WTC11 (cell line): Measurements from ENCODE around the gene LYRM2. TPM values are rescaled to one million over a fixed set of nuclear protein-coding genes. Genes with fewer than 3 reads are reported as not detected.

Source experiments
- ATAC-seq: fragments of 200-7000 bp; cut with Tn5 transposase; 2 replicates; pipeline ENCODE4 v1.10.0; 2021; ENCODE audit warnings: mild to moderate bottlenecking, moderate library complexity
- CTCF ChIA-PET: fragments of 300-600 bp; sonication (Branson Sonifier 250); formaldehyde crosslinking; loops from one replicate; lab custom pipeline; 2021; ENCODE audit warnings: antibody characterized with exemption; lab: Charles Lee
- POLR2A ChIA-PET: fragments of 350-600 bp; sonication (Branson Sonifier 250); formaldehyde crosslinking; loops from one replicate; lab custom pipeline; 2021; ENCODE audit warnings: antibody characterized with exemption; lab: Charles Lee
- DNase-seq: peaks from one replicate; pipeline ENCODE4 v3.0.0; 2021; ENCODE audit warnings: low spot score
- H3K27ac Mint-ChIP-seq: 2 replicates; pipeline ENCODE4 v1.8.0; 2021; ENCODE audit warnings: mixed read lengths
- H3K27me3 Mint-ChIP-seq: 2 replicates; pipeline ENCODE4 v1.8.0; 2021; ENCODE audit warnings: low read depth, mild to moderate bottlenecking, moderate library complexity, mixed read lengths
- H3K36me3 Mint-ChIP-seq: 2 replicates; pipeline ENCODE4 v1.8.0; 2021; ENCODE audit warnings: mixed read lengths
- H3K4me1 Mint-ChIP-seq: 2 replicates; pipeline ENCODE4 v1.8.0; 2022; ENCODE audit warnings: mixed read lengths
- H3K4me3 Mint-ChIP-seq: 2 replicates; pipeline ENCODE4 v1.8.0; 2021; ENCODE audit warnings: mild to moderate bottlenecking, moderate library complexity, mixed read lengths
- H3K9me3 Mint-ChIP-seq: 2 replicates; pipeline ENCODE4 v1.8.0; 2021; ENCODE audit warnings: mixed read lengths
- ARID4B ChIP-seq: sonication (generic); formaldehyde crosslinking; IDR thresholded peaks from 2 replicates; pipeline ENCODE4 v1.8.0; 2023; ENCODE audit warnings: missing genetic modification reagents, mild to moderate bottlenecking, borderline replicate concordance
- ATF1 ChIP-seq: sonication (generic); formaldehyde crosslinking; IDR thresholded peaks from 2 replicates; pipeline ENCODE4 v1.8.1; 2023; ENCODE audit warnings: mild to moderate bottlenecking, moderate library complexity, missing genetic modification reagents
- ELF4 ChIP-seq: sonication (generic); formaldehyde crosslinking; IDR thresholded peaks from 2 replicates; pipeline ENCODE4 v1.8.1; 2022; ENCODE audit warnings: low read depth, mild to moderate bottlenecking, moderate library complexity, missing genetic modification reagents
- JAZF1 ChIP-seq: fragments of 250-450 bp; sonication (Bioruptor Pico); IDR thresholded peaks from 2 replicates; pipeline ENCODE4 v1.9.0; 2021; ENCODE audit warnings: moderate library complexity, mild to moderate bottlenecking, inconsistent platforms
- MXD4 ChIP-seq: fragments of 250-450 bp; sonication (Bioruptor Pico); IDR thresholded peaks from 2 replicates; pipeline ENCODE4 v1.8.0; 2021; ENCODE audit warnings: mild to moderate bottlenecking, moderate library complexity, borderline replicate concordance
- MYBL2 ChIP-seq: sonication (generic); formaldehyde crosslinking; IDR thresholded peaks from 2 replicates; pipeline ENCODE4 v1.8.1; 2023; ENCODE audit warnings: mild to moderate bottlenecking, moderate library complexity, missing genetic modification reagents
- NR2C2 ChIP-seq: sonication (generic); formaldehyde crosslinking; IDR thresholded peaks from 2 replicates; pipeline ENCODE4 v1.8.0; 2022; ENCODE audit warnings: mild to moderate bottlenecking, missing genetic modification reagents
- RORB ChIP-seq: fragments of 250-450 bp; sonication (Bioruptor Pico); IDR thresholded peaks from 2 replicates; pipeline ENCODE4 v1.9.0; 2021; ENCODE audit warnings: mild to moderate bottlenecking
- ZBTB21 ChIP-seq: sonication (generic); formaldehyde crosslinking; IDR thresholded peaks from 2 replicates; pipeline ENCODE4 v1.8.1; 2023; ENCODE audit warnings: mild to moderate bottlenecking, missing genetic modification reagents, borderline replicate concordance
- total RNA-seq: library from RNA; stranded (reverse); gene quantifications from 3 replicates; pipeline ENCODE4 v1.2.3, GENCODE V29; 2021
- TF ChIP-seq, protein P1 (sequence below): sonication (generic); formaldehyde crosslinking; IDR thresholded peaks from 2 replicates; pipeline ENCODE4 v1.8.1; 2022; ENCODE audit warnings: missing genetic modification reagents, borderline replicate concordance
- TF ChIP-seq, protein P2 (sequence below): sonication (generic); formaldehyde crosslinking; IDR thresholded peaks from 2 replicates; pipeline ENCODE4 v1.8.0; 2023; ENCODE audit warnings: mild to moderate bottlenecking, missing genetic modification reagents
- TF ChIP-seq, protein P3 (sequence below): fragments of 250-450 bp; sonication (Bioruptor Pico); conservative IDR thresholded peaks from 2 replicates; pipeline ENCODE4 v1.9.0; 2021; ENCODE audit warnings: mild to moderate bottlenecking
- TF ChIP-seq, protein P4 (sequence below): fragments of 250-450 bp; sonication (Bioruptor Pico); IDR thresholded peaks from 2 replicates; pipeline ENCODE4 v1.9.0; 2021; ENCODE audit warnings: mild to moderate bottlenecking
- TF ChIP-seq, protein P5 (sequence below): fragments of 250-450 bp; sonication (Bioruptor Pico); IDR thresholded peaks from 2 replicates; pipeline ENCODE4 v2.1.2; 2022; ENCODE audit warnings: mild to moderate bottlenecking, moderate library complexity
- TF ChIP-seq, protein P6 (sequence below): fragments of 250-450 bp; sonication (Bioruptor Pico); IDR thresholded peaks from 2 replicates; pipeline ENCODE4 v1.8.0; 2021; ENCODE audit warnings: mild to moderate bottlenecking
- TF ChIP-seq, protein P7 (sequence below): sonication (generic); formaldehyde crosslinking; IDR thresholded peaks from 2 replicates; pipeline ENCODE4 v1.8.0; 2023; ENCODE audit warnings: missing genetic modification reagents

LYRM2 gene
- total RNA-seq, 1 experiment from 2014 or later = 22.2 TPM

DNA sequence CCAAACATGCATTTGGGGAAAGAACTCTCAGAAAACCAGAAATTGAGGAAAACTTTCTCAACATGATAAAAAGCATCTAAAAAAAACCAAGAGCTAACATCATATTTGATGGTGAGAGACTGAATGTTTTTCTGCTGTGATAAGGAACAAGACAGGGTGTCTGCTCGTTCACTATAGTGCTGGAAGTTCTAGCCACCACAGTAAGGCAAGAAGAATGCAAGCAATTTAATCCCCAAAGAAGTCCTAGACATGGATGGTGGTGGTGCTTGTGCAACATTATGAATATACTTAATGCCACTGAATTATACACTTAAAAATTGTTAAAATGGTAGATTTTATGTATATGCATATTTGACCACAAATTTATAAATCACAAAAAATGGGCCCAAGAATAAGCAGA lies 53.4 kb downstream of the LYRM2 start (continued):
- TF ChIP-seq, protein P1, sequence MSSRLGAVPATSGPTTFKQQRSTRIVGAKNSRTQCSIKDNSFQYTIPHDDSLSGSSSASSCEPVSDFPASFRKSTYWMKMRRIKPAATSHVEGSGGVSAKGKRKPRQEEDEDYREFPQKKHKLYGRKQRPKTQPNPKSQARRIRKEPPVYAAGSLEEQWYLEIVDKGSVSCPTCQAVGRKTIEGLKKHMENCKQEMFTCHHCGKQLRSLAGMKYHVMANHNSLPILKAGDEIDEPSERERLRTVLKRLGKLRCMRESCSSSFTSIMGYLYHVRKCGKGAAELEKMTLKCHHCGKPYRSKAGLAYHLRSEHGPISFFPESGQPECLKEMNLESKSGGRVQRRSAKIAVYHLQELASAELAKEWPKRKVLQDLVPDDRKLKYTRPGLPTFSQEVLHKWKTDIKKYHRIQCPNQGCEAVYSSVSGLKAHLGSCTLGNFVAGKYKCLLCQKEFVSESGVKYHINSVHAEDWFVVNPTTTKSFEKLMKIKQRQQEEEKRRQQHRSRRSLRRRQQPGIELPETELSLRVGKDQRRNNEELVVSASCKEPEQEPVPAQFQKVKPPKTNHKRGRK (CRISPR knock-in tag) = no peak
- TF ChIP-seq ARID4B (CRISPR knock-in tag) (no peak), NR2C2 (CRISPR knock-in tag) (no peak)
- TF ChIP-seq, protein P2, sequence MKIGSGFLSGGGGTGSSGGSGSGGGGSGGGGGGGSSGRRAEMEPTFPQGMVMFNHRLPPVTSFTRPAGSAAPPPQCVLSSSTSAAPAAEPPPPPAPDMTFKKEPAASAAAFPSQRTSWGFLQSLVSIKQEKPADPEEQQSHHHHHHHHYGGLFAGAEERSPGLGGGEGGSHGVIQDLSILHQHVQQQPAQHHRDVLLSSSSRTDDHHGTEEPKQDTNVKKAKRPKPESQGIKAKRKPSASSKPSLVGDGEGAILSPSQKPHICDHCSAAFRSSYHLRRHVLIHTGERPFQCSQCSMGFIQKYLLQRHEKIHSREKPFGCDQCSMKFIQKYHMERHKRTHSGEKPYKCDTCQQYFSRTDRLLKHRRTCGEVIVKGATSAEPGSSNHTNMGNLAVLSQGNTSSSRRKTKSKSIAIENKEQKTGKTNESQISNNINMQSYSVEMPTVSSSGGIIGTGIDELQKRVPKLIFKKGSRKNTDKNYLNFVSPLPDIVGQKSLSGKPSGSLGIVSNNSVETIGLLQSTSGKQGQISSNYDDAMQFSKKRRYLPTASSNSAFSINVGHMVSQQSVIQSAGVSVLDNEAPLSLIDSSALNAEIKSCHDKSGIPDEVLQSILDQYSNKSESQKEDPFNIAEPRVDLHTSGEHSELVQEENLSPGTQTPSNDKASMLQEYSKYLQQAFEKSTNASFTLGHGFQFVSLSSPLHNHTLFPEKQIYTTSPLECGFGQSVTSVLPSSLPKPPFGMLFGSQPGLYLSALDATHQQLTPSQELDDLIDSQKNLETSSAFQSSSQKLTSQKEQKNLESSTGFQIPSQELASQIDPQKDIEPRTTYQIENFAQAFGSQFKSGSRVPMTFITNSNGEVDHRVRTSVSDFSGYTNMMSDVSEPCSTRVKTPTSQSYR (CRISPR knock-in tag) = no peak

DNA sequence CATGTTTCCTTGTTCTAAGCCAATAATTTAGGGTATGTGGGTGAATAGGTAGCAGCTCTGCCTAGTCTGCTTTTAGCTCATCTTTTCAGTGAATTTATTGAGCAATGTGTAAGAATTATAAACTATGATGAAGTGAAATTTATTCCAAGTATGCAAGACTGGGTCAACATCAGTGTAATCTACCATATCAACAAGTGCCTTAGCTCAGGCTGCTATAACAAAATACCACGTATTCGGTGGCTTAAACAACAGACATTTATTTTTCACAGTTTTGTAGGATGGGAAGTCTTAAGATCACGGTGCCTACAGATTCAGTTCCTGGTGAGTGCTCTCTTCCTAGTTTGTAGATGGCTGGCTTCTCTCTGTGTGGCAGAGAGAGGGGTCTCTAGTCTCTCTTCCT lies 54.0 kb downstream of the LYRM2 start:
- ATAC-seq (no peak), DNase-seq (no peak)
- H3K36me3 Mint-ChIP-seq = no peaks in the 10 kb centered on the region
- TF ChIP-seq ELF4 (CRISPR knock-in tag) (no peak), MXD4 (CRISPR knock-in tag) (no peak), MYBL2 (no peak), ATF1 (no peak), ZBTB21 (CRISPR knock-in tag) (no peak), JAZF1 (CRISPR knock-in tag) (no peak), RORB (CRISPR knock-in tag) (no peak)
- TF ChIP-seq, protein P3, sequence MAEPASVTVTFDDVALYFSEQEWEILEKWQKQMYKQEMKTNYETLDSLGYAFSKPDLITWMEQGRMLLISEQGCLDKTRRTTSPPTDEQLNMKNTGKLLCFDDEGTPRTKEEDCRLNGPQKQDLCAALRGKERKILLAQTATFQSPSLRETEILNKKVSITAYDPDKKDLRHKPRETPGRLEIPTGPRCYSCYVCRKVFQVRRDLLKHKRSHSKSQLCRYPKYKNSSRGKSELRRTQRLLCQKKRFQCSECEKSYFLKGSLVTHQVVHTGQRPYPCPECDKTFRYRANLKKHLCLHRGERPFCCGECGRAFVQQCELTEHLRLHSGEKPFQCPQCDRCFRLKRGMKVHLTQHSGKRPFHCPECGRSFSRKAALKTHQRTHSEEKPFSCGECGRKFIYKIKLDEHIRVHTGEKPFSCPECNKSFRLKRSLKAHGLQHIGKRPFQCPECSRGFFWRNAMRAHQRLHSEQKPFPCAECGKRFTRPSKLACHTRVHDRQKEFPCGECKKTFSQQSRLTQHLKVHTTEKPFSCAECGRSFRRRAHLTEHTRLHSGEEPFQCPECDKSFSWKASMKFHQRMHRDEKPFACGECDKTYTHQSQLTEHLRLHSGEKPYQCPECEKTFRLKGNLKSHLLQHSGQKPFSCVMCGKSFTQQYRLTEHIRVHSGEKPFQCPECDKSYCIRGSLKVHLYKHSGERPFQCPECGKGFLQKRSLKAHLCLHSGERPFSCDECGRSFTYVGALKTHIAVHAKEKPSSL (CRISPR knock-in tag) = no peak
- TF ChIP-seq, protein P4, sequence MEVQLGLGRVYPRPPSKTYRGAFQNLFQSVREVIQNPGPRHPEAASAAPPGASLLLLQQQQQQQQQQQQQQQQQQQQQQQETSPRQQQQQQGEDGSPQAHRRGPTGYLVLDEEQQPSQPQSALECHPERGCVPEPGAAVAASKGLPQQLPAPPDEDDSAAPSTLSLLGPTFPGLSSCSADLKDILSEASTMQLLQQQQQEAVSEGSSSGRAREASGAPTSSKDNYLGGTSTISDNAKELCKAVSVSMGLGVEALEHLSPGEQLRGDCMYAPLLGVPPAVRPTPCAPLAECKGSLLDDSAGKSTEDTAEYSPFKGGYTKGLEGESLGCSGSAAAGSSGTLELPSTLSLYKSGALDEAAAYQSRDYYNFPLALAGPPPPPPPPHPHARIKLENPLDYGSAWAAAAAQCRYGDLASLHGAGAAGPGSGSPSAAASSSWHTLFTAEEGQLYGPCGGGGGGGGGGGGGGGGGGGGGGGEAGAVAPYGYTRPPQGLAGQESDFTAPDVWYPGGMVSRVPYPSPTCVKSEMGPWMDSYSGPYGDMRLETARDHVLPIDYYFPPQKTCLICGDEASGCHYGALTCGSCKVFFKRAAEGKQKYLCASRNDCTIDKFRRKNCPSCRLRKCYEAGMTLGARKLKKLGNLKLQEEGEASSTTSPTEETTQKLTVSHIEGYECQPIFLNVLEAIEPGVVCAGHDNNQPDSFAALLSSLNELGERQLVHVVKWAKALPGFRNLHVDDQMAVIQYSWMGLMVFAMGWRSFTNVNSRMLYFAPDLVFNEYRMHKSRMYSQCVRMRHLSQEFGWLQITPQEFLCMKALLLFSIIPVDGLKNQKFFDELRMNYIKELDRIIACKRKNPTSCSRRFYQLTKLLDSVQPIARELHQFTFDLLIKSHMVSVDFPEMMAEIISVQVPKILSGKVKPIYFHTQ = no peak
- TF ChIP-seq, protein P5, sequence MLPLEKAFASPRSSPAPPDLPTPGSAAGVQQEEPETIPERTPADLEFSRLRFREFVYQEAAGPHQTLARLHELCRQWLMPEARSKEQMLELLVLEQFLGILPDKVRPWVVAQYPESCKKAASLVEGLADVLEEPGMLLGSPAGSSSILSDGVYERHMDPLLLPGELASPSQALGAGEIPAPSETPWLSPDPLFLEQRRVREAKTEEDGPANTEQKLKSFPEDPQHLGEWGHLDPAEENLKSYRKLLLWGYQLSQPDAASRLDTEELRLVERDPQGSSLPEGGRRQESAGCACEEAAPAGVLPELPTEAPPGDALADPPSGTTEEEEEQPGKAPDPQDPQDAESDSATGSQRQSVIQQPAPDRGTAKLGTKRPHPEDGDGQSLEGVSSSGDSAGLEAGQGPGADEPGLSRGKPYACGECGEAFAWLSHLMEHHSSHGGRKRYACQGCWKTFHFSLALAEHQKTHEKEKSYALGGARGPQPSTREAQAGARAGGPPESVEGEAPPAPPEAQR (CRISPR knock-in tag) = no peak
- TF ChIP-seq, protein P6, sequence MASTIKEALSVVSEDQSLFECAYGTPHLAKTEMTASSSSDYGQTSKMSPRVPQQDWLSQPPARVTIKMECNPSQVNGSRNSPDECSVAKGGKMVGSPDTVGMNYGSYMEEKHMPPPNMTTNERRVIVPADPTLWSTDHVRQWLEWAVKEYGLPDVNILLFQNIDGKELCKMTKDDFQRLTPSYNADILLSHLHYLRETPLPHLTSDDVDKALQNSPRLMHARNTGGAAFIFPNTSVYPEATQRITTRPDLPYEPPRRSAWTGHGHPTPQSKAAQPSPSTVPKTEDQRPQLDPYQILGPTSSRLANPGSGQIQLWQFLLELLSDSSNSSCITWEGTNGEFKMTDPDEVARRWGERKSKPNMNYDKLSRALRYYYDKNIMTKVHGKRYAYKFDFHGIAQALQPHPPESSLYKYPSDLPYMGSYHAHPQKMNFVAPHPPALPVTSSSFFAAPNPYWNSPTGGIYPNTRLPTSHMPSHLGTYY (CRISPR knock-in tag) = no peak
- TF ChIP-seq, protein P7, sequence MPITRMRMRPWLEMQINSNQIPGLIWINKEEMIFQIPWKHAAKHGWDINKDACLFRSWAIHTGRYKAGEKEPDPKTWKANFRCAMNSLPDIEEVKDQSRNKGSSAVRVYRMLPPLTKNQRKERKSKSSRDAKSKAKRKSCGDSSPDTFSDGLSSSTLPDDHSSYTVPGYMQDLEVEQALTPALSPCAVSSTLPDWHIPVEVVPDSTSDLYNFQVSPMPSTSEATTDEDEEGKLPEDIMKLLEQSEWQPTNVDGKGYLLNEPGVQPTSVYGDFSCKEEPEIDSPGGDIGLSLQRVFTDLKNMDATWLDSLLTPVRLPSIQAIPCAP (CRISPR knock-in tag) = no peak
- no peak overlapping the region for H3K27ac Mint-ChIP-seq
- CTCF ChIA-PET = interaction anchor here (1.4 kb wide), 1 partner anchor 213 kb away, joined by 5 read pairs; no protein-coding TSS in a partner anchor
- H3K27me3 Mint-ChIP-seq = no peaks in the 10 kb centered on the region
- peaks cover 21% of the 10 kb centered on the region for H3K4me1 Mint-ChIP-seq
- POLR2A ChIA-PET = no interaction called here
- no peaks in the 10 kb centered on the region for H3K9me3 Mint-ChIP-seq
- H3K4me3 Mint-ChIP-seq = no peak overlapping the region
